Endothelial cell of umbilical vein (primary cell): Measurements from ENCODE around the gene CCDC183.

Experiments used
- EZH2 ChIP-seq: IDR thresholded peaks from 2 replicates; pipeline ENCODE4 v1.6.1; 2012; ENCODE audit warnings: borderline replicate concordance, low read depth, mild to moderate bottlenecking, moderate library complexity, low read length, inconsistent platforms; ENCODE audit not compliant: severe bottlenecking
- FOS ChIP-seq: IDR thresholded peaks from 2 replicates; pipeline ENCODE4 v1.6.1; 2011; ENCODE audit warnings: mild to moderate bottlenecking, low read length, moderate library complexity, borderline replicate concordance; ENCODE audit not compliant: insufficient read depth
- JUN ChIP-seq: IDR thresholded peaks from 2 replicates; pipeline ENCODE4 v1.6.1; 2011; ENCODE audit warnings: borderline replicate concordance, low read depth; ENCODE audit not compliant: insufficient read length, insufficient read depth
- MYC ChIP-seq: IDR thresholded peaks from one replicate; pipeline ENCODE4 v1.6.1; 2011; ENCODE audit warnings: mild to moderate bottlenecking, low read depth, low read length
- POLR2A ChIP-seq: IDR thresholded peaks from 2 replicates; pipeline ENCODE4 v1.6.1; 2012; ENCODE audit warnings: low read depth, mild to moderate bottlenecking, control low read depth, low read length
- POLR2AphosphoS5 ChIP-seq: IDR thresholded peaks from 2 replicates; pipeline ENCODE4 v1.6.1; 2012; ENCODE audit warnings: low read depth, mild to moderate bottlenecking, control low read depth, low read length, moderate library complexity; ENCODE audit not compliant: insufficient read depth
- TF ChIP-seq, protein P1 (sequence below), 2 donors: IDR thresholded peaks; 1 replicate in 1 of 2; 2 replicates in 1 of 2; pipeline ENCODE4 v1.5.1; 2011; ENCODE audit warnings: low read length in 2 of 2, mild to moderate bottlenecking in 2 of 2, moderate library complexity in 2 of 2, control low read depth in 1 of 2, inconsistent platforms in 1 of 2, low read depth in 1 of 2; ENCODE audit not compliant: insufficient read depth in 1 of 2; ENCODE audit errors: extremely low read depth in 1 of 2
- TF ChIP-seq, protein P2 (sequence below): IDR thresholded peaks from 2 replicates; pipeline ENCODE4 v1.6.1; 2011; ENCODE audit not compliant: insufficient read depth, insufficient read length

DNA sequence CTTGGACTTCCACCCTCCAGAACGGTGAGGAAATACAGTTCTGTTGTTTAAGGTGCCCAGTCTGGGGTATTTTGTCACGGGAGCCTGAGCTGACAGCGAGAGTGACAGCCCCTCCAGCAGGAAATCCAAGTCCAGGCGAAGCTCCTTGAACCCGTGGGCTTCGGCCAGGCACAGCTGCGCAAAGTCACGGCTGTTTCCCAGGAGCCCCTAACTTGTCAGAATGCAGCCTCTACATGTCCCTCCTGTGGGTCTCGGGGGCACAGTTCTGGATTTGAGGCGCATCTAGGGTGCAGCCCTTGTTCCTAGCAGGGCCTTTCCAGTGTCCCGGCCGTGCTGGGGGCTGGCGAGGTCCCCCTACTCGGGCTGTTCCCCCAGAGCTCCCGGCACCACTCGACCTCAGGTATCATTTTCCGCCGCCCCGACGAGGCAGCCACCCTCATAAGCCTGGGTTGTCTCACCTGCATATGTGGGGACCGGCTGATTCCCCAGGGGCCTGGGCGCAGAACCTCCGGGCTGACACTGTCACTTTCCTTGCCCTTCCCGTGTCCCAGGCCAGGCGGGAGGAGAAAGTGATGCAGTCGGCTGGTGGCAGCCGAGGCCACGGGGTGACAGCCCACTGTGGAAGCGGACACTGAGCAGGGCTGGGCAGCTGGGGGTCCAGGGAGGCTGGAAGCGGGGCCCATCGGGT, 42.6 kb upstream of the CCDC183 start:
- TF ChIP-seq, protein P1, sequence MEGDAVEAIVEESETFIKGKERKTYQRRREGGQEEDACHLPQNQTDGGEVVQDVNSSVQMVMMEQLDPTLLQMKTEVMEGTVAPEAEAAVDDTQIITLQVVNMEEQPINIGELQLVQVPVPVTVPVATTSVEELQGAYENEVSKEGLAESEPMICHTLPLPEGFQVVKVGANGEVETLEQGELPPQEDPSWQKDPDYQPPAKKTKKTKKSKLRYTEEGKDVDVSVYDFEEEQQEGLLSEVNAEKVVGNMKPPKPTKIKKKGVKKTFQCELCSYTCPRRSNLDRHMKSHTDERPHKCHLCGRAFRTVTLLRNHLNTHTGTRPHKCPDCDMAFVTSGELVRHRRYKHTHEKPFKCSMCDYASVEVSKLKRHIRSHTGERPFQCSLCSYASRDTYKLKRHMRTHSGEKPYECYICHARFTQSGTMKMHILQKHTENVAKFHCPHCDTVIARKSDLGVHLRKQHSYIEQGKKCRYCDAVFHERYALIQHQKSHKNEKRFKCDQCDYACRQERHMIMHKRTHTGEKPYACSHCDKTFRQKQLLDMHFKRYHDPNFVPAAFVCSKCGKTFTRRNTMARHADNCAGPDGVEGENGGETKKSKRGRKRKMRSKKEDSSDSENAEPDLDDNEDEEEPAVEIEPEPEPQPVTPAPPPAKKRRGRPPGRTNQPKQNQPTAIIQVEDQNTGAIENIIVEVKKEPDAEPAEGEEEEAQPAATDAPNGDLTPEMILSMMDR (IDR thresholded peaks at IDR 0.05; ENCODE audit: extremely low read depth in 1 of 2, insufficient read depth in 1 of 2, low read depth in 1 of 2, low read length in 2 of 2) = no peak
- no peak for TF ChIP-seq POLR2AphosphoS5
- no peak for TF ChIP-seq JUN
- no peak for TF ChIP-seq POLR2A
- no peak for TF ChIP-seq FOS
- TF ChIP-seq, protein P2, sequence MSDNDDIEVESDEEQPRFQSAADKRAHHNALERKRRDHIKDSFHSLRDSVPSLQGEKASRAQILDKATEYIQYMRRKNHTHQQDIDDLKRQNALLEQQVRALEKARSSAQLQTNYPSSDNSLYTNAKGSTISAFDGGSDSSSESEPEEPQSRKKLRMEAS = no peak
- no peak for TF ChIP-seq EZH2
- no peak for TF ChIP-seq MYC
